IMR-90 (cell line): Measurements from ENCODE around the gene PLXNA1.

Experiments
- CEBPB ChIP-seq: IDR thresholded peaks from 2 replicates; pipeline ENCODE4 v1.6.1; 2012; ENCODE audit warnings: low read depth, low read length, improper control_type of control experiment
- CTCF ChIP-seq: conservative IDR thresholded peaks from 2 replicates; pipeline ENCODE4 v1.5.1; 2012; ENCODE audit warnings: mild to moderate bottlenecking, low read depth, low read length, improper control_type of control experiment
- FOS ChIP-seq: fragments of 150-350 bp; IDR thresholded peaks from 2 replicates; pipeline ENCODE4 v1.6.1; 2016; ENCODE audit warnings: low read depth, low read length
- POLR2A ChIP-seq: IDR thresholded peaks from 2 replicates; pipeline ENCODE4 v1.6.1; 2012; ENCODE audit warnings: mild to moderate bottlenecking, low read depth, low read length
- RAD21 ChIP-seq: IDR thresholded peaks from 2 replicates; pipeline ENCODE4 v1.6.1; 2012; ENCODE audit warnings: low read length, improper control_type of control experiment
- RFX5 ChIP-seq: IDR thresholded peaks from 2 replicates; pipeline ENCODE4 v1.8.0; 2012; ENCODE audit warnings: low read depth, mild to moderate bottlenecking, low read length, moderate library complexity

- TF ChIP-seq CTCF (no peak), POLR2A (no peak), RAD21 (no peak), FOS (no peak), CEBPB (no peak), RFX5 (no peak)
Measured at GRCh38 chr3:126988451-126989021, 5.6 kb downstream of the PLXNA1 start.
